GM18909 (cell line): ENCODE data around the gene TM9SF4.
"Not testable (repeated sequence)": the region's sequence is repeated elsewhere in the genome, so short reads cannot be mapped to it uniquely, and the experiment has no call there.

Experiments
- ATAC-seq: cut with Tn5 transposase; IDR thresholded peaks from one replicate; pipeline ENCODE4 v1.9.1; 2021; ENCODE audit warnings: mild to moderate bottlenecking; ENCODE audit not compliant: unreplicated experiment, poor library complexity

The TM9SF4 gene

DNA sequence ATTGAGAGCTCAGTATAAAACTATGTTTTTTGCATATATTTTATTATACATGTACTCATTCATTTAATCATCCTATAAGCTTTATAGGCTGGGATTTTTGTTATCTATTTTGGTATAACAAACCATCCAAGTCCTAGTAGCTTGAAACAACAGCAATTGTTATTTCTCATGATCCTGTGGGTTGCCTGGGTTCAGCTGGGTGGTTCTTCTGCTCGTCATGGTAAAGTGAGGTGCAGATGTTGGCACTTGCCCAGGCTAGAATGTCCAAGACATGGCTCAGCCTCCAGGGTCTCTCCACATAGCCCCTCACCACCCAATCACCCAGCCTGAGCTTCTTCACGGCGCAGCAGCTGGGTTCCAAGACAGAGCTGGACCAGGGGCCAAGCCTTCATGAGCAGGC lies 20.8 kb upstream of the TM9SF4 start:
- ATAC-seq = no peak

DNA sequence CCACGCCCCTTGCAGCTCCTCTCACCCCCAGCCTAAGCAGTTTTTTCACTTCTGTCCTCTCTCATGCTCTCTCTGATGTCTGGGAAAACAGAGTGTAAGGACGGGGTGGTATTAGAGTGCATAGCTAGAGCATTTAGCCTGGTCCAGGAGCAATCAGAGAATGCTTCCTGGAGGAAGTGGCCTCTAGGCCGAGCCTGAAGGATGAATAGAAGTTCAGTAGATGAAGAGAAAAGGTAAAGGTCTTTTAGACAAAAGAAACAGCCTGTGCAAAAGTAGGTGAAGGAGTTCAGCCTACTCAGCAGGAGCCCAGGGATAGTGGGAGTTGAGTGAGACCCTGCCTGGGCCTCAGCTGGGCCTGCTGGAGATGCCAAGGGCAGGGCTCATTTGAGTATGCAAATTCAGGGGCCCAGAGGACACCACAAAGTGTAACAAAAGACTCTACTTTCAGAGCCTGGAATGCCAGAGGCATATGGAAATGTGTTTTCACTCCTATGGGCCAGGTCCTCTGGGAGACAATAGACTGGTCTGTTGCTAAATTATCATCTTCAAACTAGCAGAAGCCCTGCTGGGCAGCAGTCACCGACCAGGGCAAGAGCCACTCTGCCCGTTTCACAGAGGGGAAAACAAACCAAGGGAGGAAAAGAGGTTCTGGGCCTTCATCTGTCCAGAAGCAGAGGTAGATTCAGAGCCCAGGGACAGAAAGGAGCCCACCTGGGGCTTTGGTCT lies 19.7 kb upstream of the TM9SF4 start:
- no peak for ATAC-seq

DNA sequence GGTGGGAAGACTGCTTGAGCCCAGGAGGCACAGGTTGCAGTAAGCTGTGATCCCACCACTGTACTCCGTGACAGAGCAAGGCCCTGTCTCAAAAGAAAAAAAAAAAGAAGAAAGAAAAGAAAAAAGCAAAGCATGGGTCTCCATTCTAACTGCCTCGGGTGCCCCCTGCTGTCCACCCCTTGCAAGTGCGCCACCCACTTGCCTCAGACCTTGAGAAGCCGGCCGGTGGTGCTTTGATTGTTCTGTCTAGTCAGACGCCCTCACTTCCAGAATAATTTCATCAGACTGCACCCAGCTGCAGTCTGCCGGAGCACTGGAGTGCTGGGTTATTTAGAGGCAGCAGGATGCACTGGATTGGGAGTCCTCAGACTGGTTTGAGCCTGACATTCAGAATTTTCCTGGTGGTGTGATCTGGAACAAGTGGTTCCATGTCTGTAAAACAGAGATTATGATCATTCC lies 17.6 kb upstream of the TM9SF4 start:
- ATAC-seq = no peak

DNA sequence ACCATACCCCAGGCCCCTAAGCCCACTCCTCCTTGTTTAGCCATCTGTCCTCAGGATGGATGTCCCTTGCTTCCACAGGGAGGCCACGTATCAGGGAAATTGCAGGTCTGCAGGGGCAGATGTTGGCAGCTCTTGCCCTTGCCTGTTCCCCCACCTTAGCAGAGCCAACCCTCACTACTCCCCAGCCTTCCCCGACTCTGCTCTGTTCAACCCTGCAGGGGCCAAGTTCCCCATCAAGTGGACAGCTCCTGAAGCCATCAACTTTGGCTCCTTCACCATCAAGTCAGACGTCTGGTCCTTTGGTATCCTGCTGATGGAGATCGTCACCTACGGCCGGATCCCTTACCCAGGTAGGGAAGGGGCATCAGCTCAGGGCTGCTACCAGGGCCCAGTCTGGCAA lies 10.7 kb upstream of the TM9SF4 start:
- ATAC-seq = no peak

GRCh38 chr20:32108814-32109391 lies 611 bp upstream of the TM9SF4 start:
- no peak for ATAC-seq

GRCh38 chr20:32110173-32110704 lies 725 bp downstream of the TM9SF4 start:
- no peak for ATAC-seq

DNA sequence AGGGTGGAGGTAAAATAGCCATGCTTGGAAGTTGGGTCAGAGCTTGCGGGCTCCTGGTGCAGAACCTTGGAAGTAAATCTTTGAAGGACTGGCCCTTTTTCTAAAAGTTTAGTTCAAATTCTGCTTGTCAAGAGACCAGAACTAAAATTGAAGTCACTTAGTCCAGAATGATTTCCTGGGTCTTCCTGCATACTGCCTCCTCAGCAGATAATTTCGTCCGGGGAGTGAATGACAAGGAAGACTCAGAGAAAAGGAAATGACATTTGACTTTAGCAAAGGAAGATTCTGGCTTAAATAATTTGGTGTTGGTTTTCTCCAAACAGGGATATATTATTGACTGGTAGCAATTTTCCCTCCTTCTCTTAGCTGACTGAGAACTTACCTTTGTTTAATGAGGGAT lies 1.2 kb downstream of the TM9SF4 start:
- ATAC-seq = no peak

DNA sequence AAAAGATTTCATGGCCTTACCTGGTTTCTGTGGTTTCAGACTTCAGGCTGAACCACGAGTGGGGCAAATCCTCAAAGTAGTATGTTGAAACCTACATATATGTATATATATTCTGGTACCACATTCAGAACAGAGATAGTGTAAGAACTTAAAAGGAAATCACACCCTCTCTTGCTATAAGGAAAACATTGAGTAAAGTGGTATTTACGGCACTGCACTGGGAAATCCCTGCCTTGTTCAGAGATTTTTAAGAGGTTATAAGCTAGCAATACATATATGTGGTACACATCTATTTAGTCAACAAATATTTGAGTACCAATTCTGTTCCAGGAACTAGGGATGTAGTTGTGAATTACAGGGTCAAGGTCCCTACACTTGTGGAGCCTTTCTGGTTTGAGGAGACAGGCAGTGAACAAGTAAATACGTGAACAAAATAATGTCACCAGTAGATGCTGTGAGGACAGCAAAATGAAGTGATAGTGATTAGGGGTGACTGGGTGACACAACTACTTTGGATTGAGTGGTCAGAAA lies 1.7 kb downstream of the TM9SF4 start:
- ATAC-seq = no peak

GRCh38 chr20:32111753-32112152 lies 2.2 kb downstream of the TM9SF4 start:
- no peak for ATAC-seq

- ATAC-seq = no peak
These were observed 3.3 kb downstream of the TM9SF4 start for GRCh38 chr20:32112841-32113240.

GRCh38 chr20:32113591-32114260 lies 4.2 kb downstream of the TM9SF4 start:
- ATAC-seq = no peak

- ATAC-seq = no peak
These were observed 4.9 kb downstream of the TM9SF4 start for GRCh38 chr20:32114305-32114960.

GRCh38 chr20:32115211-32115767 lies 5.8 kb downstream of the TM9SF4 start:
- no peak for ATAC-seq

DNA sequence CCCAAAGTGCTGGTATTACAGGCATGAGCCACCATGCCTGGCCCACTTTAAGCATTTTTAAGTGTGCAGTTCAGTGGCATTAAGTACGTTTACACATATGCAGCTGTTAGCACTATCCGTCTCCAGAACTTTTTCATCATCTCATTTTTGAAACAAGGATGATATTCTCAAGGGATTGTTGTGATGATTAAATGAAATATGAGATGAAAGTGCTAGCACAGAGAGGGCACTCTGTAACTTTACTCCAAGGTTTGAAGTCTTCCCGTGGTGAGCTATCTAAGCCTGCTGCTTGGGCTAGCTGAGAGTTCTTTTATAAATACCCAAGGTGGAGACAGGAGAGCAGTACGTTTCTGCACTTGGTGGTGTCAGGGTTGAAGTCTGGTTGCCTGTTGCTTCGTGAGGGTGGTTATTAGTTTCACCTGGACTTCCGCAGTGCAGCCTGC lies 6.6 kb downstream of the TM9SF4 start:
- no peak for ATAC-seq

DNA sequence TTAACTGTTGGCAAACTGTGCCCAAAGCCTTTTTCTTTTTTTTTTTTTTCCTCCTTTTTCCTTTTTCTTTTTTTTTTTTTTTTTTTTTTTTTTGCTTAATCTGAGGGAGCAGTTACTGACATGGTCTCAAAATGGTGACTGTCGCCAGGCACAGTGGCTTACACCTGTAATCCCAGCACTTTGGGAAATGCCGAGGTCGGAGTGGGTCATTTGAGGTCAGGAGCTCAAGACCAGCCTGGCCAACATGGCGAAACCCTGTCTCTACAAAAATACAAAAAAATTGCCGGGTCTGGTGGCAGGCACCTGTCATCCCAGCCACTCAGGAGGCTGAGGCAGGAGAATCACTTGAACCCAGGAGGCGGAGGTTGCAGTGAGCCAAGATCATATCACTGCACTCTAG lies 7.3 kb downstream of the TM9SF4 start:
- not testable (repeated sequence) for ATAC-seq

- ATAC-seq = not testable (repeated sequence)
These were observed 8.9 kb downstream of the TM9SF4 start for GRCh38 chr20:32118427-32118826.

DNA sequence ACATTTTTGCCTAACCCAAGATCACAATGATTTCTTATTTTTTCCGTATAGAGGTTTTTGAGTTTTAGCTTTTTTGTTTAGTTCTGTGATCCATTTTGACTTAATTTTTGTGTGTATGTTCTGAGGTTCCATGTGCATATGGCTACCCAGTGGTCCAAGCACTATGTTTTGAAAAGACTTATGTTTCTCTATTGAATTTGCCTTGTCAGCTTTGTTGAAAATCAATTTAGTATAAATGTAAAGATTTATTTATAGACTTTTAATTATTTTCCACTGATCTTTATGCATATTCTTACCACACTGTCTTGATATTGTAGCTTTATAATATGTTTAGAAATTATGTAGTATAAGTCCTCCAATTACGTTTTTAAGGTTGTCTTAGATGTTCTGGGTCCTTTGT lies 10.2 kb downstream of the TM9SF4 start:
- no peak for ATAC-seq

DNA sequence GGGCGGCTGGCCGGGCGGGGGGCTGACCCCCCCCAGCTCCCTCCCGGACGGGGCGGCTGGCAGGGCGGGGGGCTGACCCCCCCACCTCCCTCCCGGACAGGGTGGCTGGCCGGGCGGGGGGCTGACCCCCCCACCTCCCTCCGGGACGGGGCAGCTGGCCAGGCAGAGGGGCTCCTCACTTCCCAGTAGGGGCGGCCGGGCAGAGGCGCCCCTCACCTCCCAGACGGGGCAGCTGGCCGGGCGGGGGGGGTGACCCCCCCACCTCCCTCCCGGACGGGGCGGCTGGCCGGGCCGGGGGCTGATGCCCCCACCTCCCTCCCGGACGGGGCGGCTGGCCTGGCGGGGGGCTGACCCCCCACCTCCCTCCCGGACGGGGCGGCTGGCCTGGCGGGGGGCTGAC lies 12.4 kb downstream of the TM9SF4 start:
- not testable (repeated sequence) for ATAC-seq

GRCh38 chr20:32123088-32123487 lies 13.6 kb downstream of the TM9SF4 start:
- no peak for ATAC-seq

GRCh38 chr20:32124916-32125454 lies 15.5 kb downstream of the TM9SF4 start:
- ATAC-seq = no peak
